ENCODE results near the gene RNF151.
"Not testable (repeated sequence)": the region's sequence is repeated elsewhere in the genome, so short reads cannot be mapped to it uniquely, and the experiment has no call there.

Gene RNF151

DNA sequence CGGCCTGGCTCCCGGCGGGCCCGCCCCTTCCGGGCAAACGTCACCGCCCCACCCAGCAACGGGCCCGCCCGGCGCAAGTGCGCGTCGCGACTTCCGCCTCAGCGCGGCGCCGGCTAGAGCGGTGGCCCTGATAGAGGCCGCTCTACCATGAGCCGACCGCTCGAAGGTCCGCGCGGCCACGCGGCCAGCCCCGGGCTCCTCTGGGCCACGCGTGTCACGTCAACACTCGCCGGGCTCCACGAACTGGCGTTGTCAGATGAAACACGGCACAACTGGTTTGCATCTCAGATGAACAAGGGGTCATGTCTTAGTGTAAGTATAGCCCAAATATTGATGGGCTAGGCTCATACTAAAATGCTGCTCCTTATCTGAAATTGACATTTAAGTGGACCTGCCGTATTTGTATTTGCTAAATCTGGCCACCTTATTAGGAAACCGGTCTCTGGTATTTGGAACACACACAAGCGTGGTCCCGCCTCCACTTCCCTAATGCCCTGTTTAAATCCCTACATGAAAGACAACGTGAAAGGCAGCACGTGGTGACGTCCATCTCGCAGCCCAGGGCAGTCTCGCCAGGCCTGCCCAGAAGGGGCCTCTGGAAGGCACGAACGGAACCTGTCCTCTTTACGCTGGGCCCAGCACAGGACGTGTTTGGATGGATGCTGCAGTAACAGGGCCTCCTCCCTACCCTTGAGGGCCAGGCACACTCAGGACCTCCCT lies 43.3 kb downstream of the RNF151 start, which contains the start of gene ZNF598:
Gene ZNF598 (minus strand): TSS at position 31 of the 720 bp plus-strand sequence.
- peak; percentile 81 for DNase-seq

DNA sequence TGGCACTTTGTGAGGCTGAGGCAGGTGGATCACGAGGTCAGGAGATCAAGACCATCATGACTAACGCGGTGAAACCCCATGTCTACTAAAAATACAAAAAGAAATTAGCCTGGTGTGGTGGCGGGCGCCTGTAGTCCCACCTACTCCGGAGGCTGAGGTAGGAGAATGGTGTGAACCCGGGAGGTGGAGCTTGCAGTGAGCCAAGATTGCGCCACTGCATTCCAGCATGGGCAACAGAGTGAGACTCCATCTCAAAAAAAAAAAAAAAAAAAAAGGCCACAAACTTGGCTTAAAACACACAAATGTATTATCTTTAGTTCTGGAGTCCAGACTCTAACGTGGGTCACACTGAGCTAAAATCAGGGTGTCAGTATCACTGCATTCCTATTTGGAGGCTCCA lies 45.1 kb downstream of the RNF151 start:
- DNase-seq = not testable (repeated sequence)

DNA sequence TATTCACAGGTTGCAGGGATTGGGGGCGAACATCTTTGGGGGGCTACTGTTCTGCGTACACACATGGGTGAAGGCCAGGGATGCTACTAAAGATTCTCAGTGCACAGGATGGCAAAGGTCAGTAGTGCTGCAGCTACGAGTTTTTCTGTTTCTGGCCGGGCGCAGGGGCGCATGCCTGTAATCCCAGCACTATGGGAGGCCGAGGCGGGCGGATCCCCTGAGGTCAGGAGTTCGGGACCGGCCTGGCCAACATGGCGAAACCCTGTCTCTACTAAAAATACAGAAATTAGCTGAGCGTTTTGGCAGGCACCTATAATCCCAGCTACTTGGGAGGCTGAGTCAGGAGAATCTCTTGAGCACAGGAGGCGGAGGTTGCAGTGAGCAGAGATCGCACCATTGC lies 46.9 kb downstream of the RNF151 start:
- no peak for DNase-seq

DNA sequence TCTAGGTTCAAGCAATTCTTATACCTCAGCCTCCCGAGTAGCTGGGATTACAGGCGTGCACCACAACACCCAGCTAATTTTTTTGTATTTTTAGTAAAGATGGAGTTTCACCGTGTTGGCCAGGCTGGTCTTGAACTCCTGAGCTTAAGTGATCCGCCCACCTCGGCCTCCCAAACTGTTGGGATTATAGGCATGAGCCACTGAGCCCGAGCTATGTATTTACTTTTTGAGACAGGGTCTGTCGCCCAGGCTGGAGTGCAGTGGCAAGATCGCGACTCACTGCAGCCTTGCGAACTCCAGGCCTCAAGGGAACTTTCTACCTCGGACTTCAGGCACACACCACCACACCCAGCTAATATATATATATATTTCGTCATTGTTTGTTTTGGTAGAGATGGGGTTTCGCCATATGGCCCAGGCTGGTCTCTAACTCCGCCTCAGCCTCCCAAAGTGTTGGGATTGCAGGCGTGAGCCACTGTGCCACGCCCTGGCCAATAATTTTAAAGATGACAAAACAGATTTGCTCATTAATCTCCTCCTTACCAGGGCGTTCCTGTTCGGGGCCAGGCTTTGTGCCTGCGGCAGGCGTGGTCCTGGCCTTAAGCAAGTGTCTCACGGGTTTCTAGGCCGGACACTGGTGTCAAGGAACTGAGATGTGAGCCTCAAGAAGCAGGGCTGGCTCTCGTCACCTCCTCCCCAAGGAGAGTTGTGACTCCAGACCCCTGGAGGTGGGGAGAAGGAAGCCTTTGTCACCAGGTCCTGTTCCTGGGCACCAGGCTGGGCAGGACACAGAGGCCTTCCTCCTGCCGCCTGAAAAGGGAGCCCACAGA lies 48.7 kb downstream of the RNF151 start:
- no peak for DNase-seq

DNA sequence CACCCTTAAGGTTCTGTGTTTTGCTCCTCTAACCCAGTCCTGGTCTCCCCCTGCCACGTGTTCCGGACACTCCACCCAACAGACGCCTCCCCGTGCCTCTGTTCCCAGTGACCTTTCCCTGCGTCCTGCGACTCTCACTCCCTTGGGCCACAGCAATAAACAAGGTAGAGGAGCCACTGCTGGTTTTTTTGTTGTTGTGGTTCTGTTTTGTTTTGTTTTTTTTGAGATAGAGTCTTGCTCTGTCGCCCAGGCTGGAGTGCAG lies 49.2 kb downstream of the RNF151 start:
- no peak for DNase-seq

DNA sequence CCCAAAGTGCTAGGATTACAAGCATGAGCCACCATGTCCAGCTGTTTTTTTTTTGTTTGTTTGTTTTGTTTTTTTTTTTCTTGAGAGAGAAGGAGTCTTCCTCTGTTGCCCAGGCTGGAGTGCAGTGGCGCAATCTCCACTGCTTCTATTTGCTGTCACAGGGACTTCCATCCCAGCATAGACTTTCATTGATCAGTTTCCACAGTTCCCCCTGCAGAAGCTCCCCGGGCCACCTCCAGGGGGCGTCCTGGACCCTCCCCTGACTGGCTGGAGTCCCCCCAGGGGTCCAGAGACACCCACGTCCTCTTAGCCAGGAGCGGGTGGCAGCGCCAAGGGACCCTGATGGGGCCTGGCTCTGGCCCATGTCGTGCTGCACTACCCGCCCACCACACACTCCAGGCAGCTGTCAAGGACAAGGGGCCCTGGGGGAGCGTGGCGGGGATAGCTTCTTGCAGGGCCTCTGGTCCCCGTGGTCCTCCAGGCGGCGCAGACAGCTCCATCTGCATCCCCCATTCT lies 49.8 kb downstream of the RNF151 start:
- no peak for DNase-seq
